CD14-positive monocyte (primary cell): ENCODE data around the gene RBM4B. TPM values are rescaled to one million over a fixed set of nuclear protein-coding genes. Genes with fewer than 3 reads are reported as not detected.

ENCODE experiments used
- DNase-seq, 3 donors: peaks; one replicate each; pipeline ENCODE4 v3.0.0-alpha.2; 2011 to 2022
- H2AFZ ChIP-seq: 2 replicates; pipeline ENCODE4 v1.6.0; 2012; ENCODE audit warnings: mild to moderate bottlenecking, low read depth, low read length, inconsistent platforms; ENCODE audit not compliant: insufficient read depth, poor library complexity, severe bottlenecking
- H3K27ac ChIP-seq, 2 donors: 1 replicate in 1 of 2; 2 replicates in 1 of 2; pipeline ENCODE4 v1.5.1; 2012 to 2013; ENCODE audit warnings: low read length in 2 of 2, control low read depth in 1 of 2, inconsistent platforms in 1 of 2, low read depth in 1 of 2, mild to moderate bottlenecking in 1 of 2
- H3K27me3 ChIP-seq, 2 donors: one replicate each; pipeline versions ENCODE4 v1.6.0 to v1.6.1; 2011 to 2013; ENCODE audit warnings: low read length in 2 of 2; ENCODE audit not compliant: control insufficient read depth in 2 of 2, insufficient read depth in 2 of 2
- H3K36me3 ChIP-seq, 2 donors: replicated peaks in 1 of 2; 1 replicate in 1 of 2; 2 replicates in 1 of 2; pipeline versions ENCODE4 v1.5.1 to v1.6.1; 2012 to 2013; ENCODE audit warnings: low read length in 2 of 2, control low read depth in 1 of 2, inconsistent platforms in 1 of 2, mild to moderate bottlenecking in 1 of 2; ENCODE audit not compliant: insufficient read depth in 2 of 2, control insufficient read depth in 1 of 2
- H3K4me1 ChIP-seq, 2 donors: 1 replicate in 1 of 2; 2 replicates in 1 of 2; pipeline versions ENCODE4 v1.5.1 to v1.6.1; 2012 to 2013; ENCODE audit warnings: low read length in 2 of 2, control low read depth in 1 of 2, inconsistent platforms in 1 of 2, mild to moderate bottlenecking in 1 of 2, moderate library complexity in 1 of 2; ENCODE audit not compliant: insufficient read depth in 2 of 2, control insufficient read depth in 1 of 2
- H3K4me2 ChIP-seq: replicated peaks from 2 replicates; pipeline ENCODE3; 2012; ENCODE audit warnings: low read length, moderate library complexity, mild to moderate bottlenecking; ENCODE audit not compliant: poor library complexity, severe bottlenecking; ENCODE audit errors: extremely low read depth
- H3K4me3 ChIP-seq, 3 experiments: fragments of 200-600 bp in 1 of 3; sonication (generic) in 1 of 3; replicated peaks in 1 of 3; 1 replicate in 2 of 3; 2 replicates in 1 of 3; pipeline ENCODE4 v1.5.1; 2011 to 2013; ENCODE audit warnings: low read length in 3 of 3, mild to moderate bottlenecking in 3 of 3, control low read depth in 2 of 3, low read depth in 2 of 3, inconsistent platforms in 1 of 3, moderate library complexity in 1 of 3
- H3K79me2 ChIP-seq: 2 replicates; pipeline ENCODE4 v1.6.0; 2012; ENCODE audit warnings: mild to moderate bottlenecking, control low read depth, inconsistent platforms, low read length, moderate library complexity; ENCODE audit not compliant: insufficient read depth
- H3K9ac ChIP-seq: 2 replicates; pipeline ENCODE4 v1.6.0; 2017; ENCODE audit warnings: low read length, mild to moderate bottlenecking; ENCODE audit not compliant: insufficient read depth, poor library complexity, severe bottlenecking
- H3K9me3 ChIP-seq, 2 donors: replicated peaks in 1 of 2; 1 replicate in 1 of 2; 2 replicates in 1 of 2; pipeline versions ENCODE4 v1.5.1 to v1.6.1; 2012 to 2013; ENCODE audit warnings: low read length in 2 of 2, control low read depth in 1 of 2; ENCODE audit not compliant: control insufficient read depth in 1 of 2, insufficient read depth in 1 of 2
- H4K20me1 ChIP-seq: 2 replicates; pipeline ENCODE4 v1.6.0; 2012; ENCODE audit warnings: mild to moderate bottlenecking, low read length, control low read depth, moderate library complexity; ENCODE audit not compliant: insufficient read depth
- H3K27ac Mint-ChIP-seq, 7 donors: one replicate each; pipeline ENCODE4 v1.8.0; 2020; ENCODE audit warnings: mild to moderate bottlenecking in 7 of 7, mixed read lengths in 7 of 7, moderate library complexity in 6 of 7, inconsistent platforms in 2 of 7
- H3K27me3 Mint-ChIP-seq, 3 donors: one replicate each; pipeline ENCODE4 v1.8.0; 2021 to 2022; ENCODE audit warnings: low read depth in 3 of 3, mild to moderate bottlenecking in 3 of 3, mixed read lengths in 3 of 3, moderate library complexity in 3 of 3, inconsistent platforms in 1 of 3
- H3K36me3 Mint-ChIP-seq, 2 donors: one replicate each; pipeline ENCODE4 v1.8.0; 2020; ENCODE audit warnings: mixed read lengths in 2 of 2, inconsistent platforms in 1 of 2, mild to moderate bottlenecking in 1 of 2
- H3K4me1 Mint-ChIP-seq: one replicate; pipeline ENCODE4 v1.8.0; 2020; ENCODE audit warnings: mild to moderate bottlenecking, mixed read lengths
- H3K4me3 Mint-ChIP-seq, 2 donors: one replicate each; pipeline ENCODE4 v1.8.0; 2020; ENCODE audit warnings: mild to moderate bottlenecking in 2 of 2, mixed read lengths in 2 of 2, moderate library complexity in 1 of 2
- H3K9me3 Mint-ChIP-seq, 7 donors: one replicate each; pipeline ENCODE4 v1.8.0; 2020 to 2022; ENCODE audit warnings: mixed read lengths in 7 of 7, mild to moderate bottlenecking in 6 of 7, moderate library complexity in 6 of 7, inconsistent platforms in 2 of 7
- WGBS: methylation state at CpG from one replicate; pipeline ENCODE4 v1.1.5; 2013; ENCODE audit warnings: missing lambda C conversion rate; ENCODE audit not compliant: insufficient coverage; 5-methylcytosine and 5-hydroxymethylcytosine counted together
- intact Hi-C, 2 donors: fragments of 100-400 bp; cut with micrococcal nuclease; formaldehyde crosslinking; loops; one replicate each; pipeline versions ENCODE4 v1.15.0 to v1.15.1; 2023
- polyA plus RNA-seq, 3 donors: library from polyadenylated mRNA; depleted of rRNA in 1 of 3; unstranded in 2 of 3; stranded (reverse) in 1 of 3; fragments of 300-500 nt in 2 of 3; fragments of >200 nt in 1 of 3; fragmentation: Illumina TruSeq in 2 of 3; gene quantifications; 1 replicate in 2 of 3; 2 replicates in 1 of 3; pipeline ENCODE4 v1.2.3, GENCODE V29; 2012 to 2021
- TF ChIP-seq, protein P1 (sequence below): fragments of 200-600 bp; IDR thresholded peaks from one replicate; pipeline ENCODE4 v1.8.0; 2022; ENCODE audit warnings: antibody characterized with exemption, mild to moderate bottlenecking

The RBM4B gene
- polyA plus RNA-seq, 3 donors = 7.8 to 14.3 (median 11.2) TPM

DNA sequence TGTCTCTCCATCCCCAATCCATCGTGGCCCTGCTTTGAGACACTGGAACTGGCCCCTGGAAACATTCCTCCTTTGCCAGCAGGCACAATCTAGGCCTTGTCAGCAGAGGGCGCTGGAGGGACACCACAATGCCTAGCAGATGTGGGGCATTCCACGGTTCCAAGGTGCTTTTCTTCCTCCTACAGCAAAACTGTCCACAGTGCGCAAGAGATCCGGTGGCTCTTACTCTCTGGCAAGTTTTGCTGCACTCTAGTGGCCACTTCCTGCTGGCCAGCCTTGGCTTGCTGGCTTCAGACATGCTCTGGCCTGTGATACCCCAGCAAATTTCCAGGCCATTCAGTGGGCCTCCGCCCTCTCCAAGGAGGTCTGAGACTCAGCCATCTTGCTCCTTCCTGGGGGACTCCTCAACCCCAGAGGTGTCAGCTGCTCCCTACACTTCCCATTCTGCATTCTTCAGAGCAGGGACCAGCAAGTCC is 17.1 kb upstream of the RBM4B start:
- Mint-ChIP-seq H3K27ac (peak overlapping the region in 2 of 7 donors; percentile 33 to 57), H3K36me3 (no peaks in the 10 kb centered on the region), H3K4me3 (no peak overlapping the region), H3K27me3 (peaks cover 0 to 9% (median 4%) of the 10 kb centered on the region in 3 donors), H3K4me1 (peaks cover 2% of the 10 kb centered on the region), H3K9me3 (peaks cover 0 to 4% (median 0%) of the 10 kb centered on the region in 7 donors)
- Histone ChIP-seq H3K9me3 (no peaks in the 10 kb centered on the region), H3K9ac (no peak overlapping the region), H3K4me2 (no peak overlapping the region), H4K20me1 (no peaks in the 10 kb centered on the region), H3K4me3 (no peak overlapping the region), H3K79me2 (no peaks in the 10 kb centered on the region), H3K27ac (no peak overlapping the region), H3K4me1 (no peaks in the 10 kb centered on the region), H3K27me3 (no peaks in the 10 kb centered on the region), H2AFZ (no peak overlapping the region), H3K36me3 (no peaks in the 10 kb centered on the region)
- intact Hi-C loops = loop anchor here (1.0 to 10.0 kb wide), 4 partner anchors 140 to 280 kb away; partner anchors contain the start of gene C11orf86 (in 1 of the 2)
- TF ChIP-seq, protein P1, sequence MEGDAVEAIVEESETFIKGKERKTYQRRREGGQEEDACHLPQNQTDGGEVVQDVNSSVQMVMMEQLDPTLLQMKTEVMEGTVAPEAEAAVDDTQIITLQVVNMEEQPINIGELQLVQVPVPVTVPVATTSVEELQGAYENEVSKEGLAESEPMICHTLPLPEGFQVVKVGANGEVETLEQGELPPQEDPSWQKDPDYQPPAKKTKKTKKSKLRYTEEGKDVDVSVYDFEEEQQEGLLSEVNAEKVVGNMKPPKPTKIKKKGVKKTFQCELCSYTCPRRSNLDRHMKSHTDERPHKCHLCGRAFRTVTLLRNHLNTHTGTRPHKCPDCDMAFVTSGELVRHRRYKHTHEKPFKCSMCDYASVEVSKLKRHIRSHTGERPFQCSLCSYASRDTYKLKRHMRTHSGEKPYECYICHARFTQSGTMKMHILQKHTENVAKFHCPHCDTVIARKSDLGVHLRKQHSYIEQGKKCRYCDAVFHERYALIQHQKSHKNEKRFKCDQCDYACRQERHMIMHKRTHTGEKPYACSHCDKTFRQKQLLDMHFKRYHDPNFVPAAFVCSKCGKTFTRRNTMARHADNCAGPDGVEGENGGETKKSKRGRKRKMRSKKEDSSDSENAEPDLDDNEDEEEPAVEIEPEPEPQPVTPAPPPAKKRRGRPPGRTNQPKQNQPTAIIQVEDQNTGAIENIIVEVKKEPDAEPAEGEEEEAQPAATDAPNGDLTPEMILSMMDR = peak; percentile 95
- WGBS = 19% methylated on average over 6 of the region's 6 CpGs
- DNase-seq = peak; percentile 80 to 91 (median 81)

DNA sequence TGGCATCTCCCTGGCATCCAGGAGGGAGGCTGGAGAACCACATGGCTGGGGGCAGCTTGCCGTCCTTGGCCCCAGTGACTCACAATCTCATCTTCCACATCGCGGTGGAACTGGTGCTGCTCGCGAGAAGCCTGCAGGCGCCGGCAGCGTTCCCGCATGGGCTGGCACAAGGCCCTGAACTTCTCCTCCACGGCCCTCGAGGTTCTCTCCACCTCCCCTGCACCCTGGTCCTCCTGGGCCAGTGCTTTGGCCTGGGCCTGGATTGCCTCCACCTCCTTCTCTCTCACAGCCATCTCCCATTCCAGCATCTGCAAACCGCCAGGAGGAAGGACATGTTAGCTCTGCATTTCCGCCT is 16.3 kb upstream of the RBM4B start:
- no peak overlapping the region for H3K4me2 ChIP-seq
- H3K9me3 Mint-ChIP-seq = peaks cover 0 to under 1% (median 0%) of the 10 kb centered on the region in 7 donors
- no peaks in the 10 kb centered on the region for H3K79me2 ChIP-seq
- H2AFZ ChIP-seq = no peak overlapping the region
- no peak overlapping the region for H3K4me3 Mint-ChIP-seq
- H3K4me1 ChIP-seq = no peaks in the 10 kb centered on the region
- no peak overlapping the region for H3K27ac ChIP-seq
- intact Hi-C loops = loop anchor here (2.0 to 10.0 kb wide), 2 partner anchors 141 to 281 kb away; partner anchors contain the start of gene C11orf86 (in 1 of the 2)
- H4K20me1 ChIP-seq = no peaks in the 10 kb centered on the region
- no peaks in the 10 kb centered on the region for H3K9me3 ChIP-seq
- H3K27ac Mint-ChIP-seq = no peak overlapping the region
- H3K27me3 Mint-ChIP-seq = peaks cover 0 to 8% (median 1%) of the 10 kb centered on the region in 3 donors
- H3K9ac ChIP-seq = no peak overlapping the region
- TF ChIP-seq, protein P1 = no peak
- DNase-seq = no peak
- H3K4me1 Mint-ChIP-seq = peaks cover 2% of the 10 kb centered on the region
- H3K27me3 ChIP-seq = no peaks in the 10 kb centered on the region
- 96% methylated on average over 8 of the region's 13 CpGs for WGBS
- no peaks in the 10 kb centered on the region for H3K36me3 Mint-ChIP-seq
- H3K36me3 ChIP-seq = no peaks in the 10 kb centered on the region
- H3K4me3 ChIP-seq = no peak overlapping the region
